CD4-positive, alpha-beta T cell (primary cell): Measurements from ENCODE around the gene SH3RF1. TPM values are rescaled to one million over a fixed set of nuclear protein-coding genes. Genes with fewer than 3 reads are reported as not detected.

Experiments
- ATAC-seq: fragments of 200-7000 bp; cut with Tn5 transposase; one replicate; pipeline ENCODE4 v1.10.0; 2022; ENCODE audit warnings: mild to moderate bottlenecking; ENCODE audit not compliant: poor library complexity
- CTCF ChIA-PET: fragments of 350-600 bp; sonication (Branson Sonifier 250); formaldehyde crosslinking; loops from one replicate; lab custom pipeline; 2021; ENCODE audit warnings: antibody characterized with exemption, inconsistent platforms; lab: Charles Lee
- POLR2A ChIA-PET: fragments of 350-600 bp; sonication (Branson Sonifier 250); formaldehyde crosslinking; loops from one replicate; lab custom pipeline; 2021; ENCODE audit warnings: antibody characterized with exemption, inconsistent platforms; lab: Charles Lee
- DNase-seq, 14 experiments: peaks; one replicate each; pipeline ENCODE4 v3.0.0-alpha.2; 2013 to 2020; ENCODE audit warnings: mixed read lengths in 2 of 14
- H3K27ac ChIP-seq, 2 donors: one replicate each; pipeline versions ENCODE4 v1.5.1 to v1.7.0; 2013; ENCODE audit warnings: low read length in 2 of 2, low read depth in 1 of 2, mild to moderate bottlenecking in 1 of 2
- H3K27me3 ChIP-seq, 2 experiments: 1 replicate in 1 of 2; 2 replicates in 1 of 2; pipeline versions ENCODE4 v1.6.1 to v1.7.0; 2013; ENCODE audit warnings: low read length in 2 of 2, control low read depth in 1 of 2, mild to moderate bottlenecking in 1 of 2, moderate library complexity in 1 of 2; ENCODE audit not compliant: insufficient read depth in 2 of 2, control insufficient read depth in 1 of 2
- H3K36me3 ChIP-seq: one replicate; pipeline ENCODE4 v1.6.1; 2013; ENCODE audit warnings: low read length, control low read depth; ENCODE audit not compliant: insufficient read depth
- H3K4me1 ChIP-seq: one replicate; pipeline ENCODE4 v1.6.1; 2013; ENCODE audit warnings: low read length, control low read depth; ENCODE audit not compliant: insufficient read depth
- H3K4me3 ChIP-seq: one replicate; pipeline ENCODE4 v1.5.1; 2013; ENCODE audit warnings: mild to moderate bottlenecking, low read length, moderate library complexity
- H3K9me3 ChIP-seq, 2 experiments: 1 replicate in 1 of 2; 2 replicates in 1 of 2; pipeline versions ENCODE4 v1.6.1 to v1.7.0; 2013; ENCODE audit warnings: low read length in 2 of 2, mild to moderate bottlenecking in 2 of 2, control low read depth in 1 of 2, moderate library complexity in 1 of 2; ENCODE audit not compliant: control insufficient read depth in 1 of 2, insufficient read depth in 1 of 2
- H3K27ac Mint-ChIP-seq: one replicate; pipeline ENCODE4 v1.8.0; 2020; ENCODE audit warnings: mixed read lengths
- H3K27me3 Mint-ChIP-seq: one replicate; pipeline ENCODE4 v1.8.0; 2021; ENCODE audit warnings: mixed read lengths
- H3K36me3 Mint-ChIP-seq: one replicate; pipeline ENCODE4 v1.8.0; 2021; ENCODE audit warnings: low read depth, mixed read lengths
- H3K4me1 Mint-ChIP-seq: one replicate; pipeline ENCODE4 v1.8.0; 2021; ENCODE audit warnings: low read depth, mixed read lengths
- H3K4me3 Mint-ChIP-seq: one replicate; pipeline ENCODE4 v1.8.0; 2020; ENCODE audit warnings: mild to moderate bottlenecking, mixed read lengths
- H3K9me3 Mint-ChIP-seq: one replicate; pipeline ENCODE4 v1.8.0; 2020; ENCODE audit warnings: mixed read lengths
- intact Hi-C, 2 experiments: fragments of 100-400 bp; cut with DNase I in 1 of 2; cut with micrococcal nuclease in 1 of 2; formaldehyde crosslinking; loops; one replicate each; pipeline versions ENCODE4 v1.15.1 to v1.9.0; 2023 to 2025; cut with DNase I, micrococcal nuclease
- total RNA-seq, 174 experiments: library from RNA in 2 of 174; stranded (reverse) in 2 of 174; gene quantifications; one replicate each; pipeline ENCODE4 v1.2.3 and lab custom pipeline; 2021 to 2026
- TF ChIP-seq, protein P1 (sequence below): fragments of 200-600 bp; IDR thresholded peaks from one replicate; pipeline ENCODE4 v1.8.0; 2022; ENCODE audit warnings: antibody characterized with exemption, mild to moderate bottlenecking

The SH3RF1 gene
- total RNA-seq, 2 experiments from 2014 or later = 0.25 TPM; not detected in 1

DNA sequence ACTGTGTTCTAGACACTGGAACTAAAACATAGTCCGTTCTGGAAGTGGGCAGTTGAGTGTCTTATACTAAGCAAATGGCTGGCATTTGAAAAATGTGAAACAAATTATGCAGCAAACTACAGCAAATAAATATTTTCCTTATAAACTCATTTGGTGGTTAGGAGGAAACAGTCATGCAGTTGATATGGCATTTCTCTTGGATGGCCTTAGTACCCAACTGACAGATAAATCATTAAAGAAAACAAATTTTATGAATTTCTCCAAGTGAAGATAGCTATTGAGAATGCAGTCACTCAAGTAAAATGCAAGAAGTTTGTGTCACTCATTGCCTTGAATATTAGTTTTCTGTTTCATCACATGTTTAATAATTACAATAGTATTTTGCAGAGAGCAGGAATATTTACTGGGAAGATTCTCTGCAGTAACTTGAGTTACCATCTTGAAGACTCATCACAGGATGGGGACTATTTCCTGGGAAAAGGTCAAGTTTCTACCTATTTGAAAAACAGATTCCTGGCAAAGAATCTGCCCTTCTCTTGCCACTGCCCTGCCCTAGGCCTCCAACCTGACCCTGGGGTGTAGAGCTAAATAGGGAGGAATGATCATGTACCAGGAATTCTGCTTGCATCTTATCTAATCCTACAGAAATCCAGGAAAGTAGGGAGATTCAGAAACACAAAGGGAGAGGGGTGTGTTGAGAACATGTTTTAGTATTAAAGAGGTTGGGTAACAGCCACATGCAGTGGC is 105.9 kb downstream of the SH3RF1 start:
- H3K4me3 Mint-ChIP-seq = no peak overlapping the region
- H3K4me3 ChIP-seq = no peak overlapping the region
- DNase-seq = no peak
- ChIA-PET CTCF (no interaction called here), POLR2A (no interaction called here)
- H3K36me3 ChIP-seq = no peaks in the 10 kb centered on the region
- no peak overlapping the region for H3K27ac ChIP-seq
- no peaks in the 10 kb centered on the region for H3K4me1 ChIP-seq
- H3K27ac Mint-ChIP-seq = no peak overlapping the region
- no peak for ATAC-seq
- no peaks in the 10 kb centered on the region for H3K9me3 Mint-ChIP-seq
- no peaks in the 10 kb centered on the region for H3K9me3 ChIP-seq
- intact Hi-C loops = no loop called here
- H3K36me3 Mint-ChIP-seq = no peaks in the 10 kb centered on the region
- H3K4me1 Mint-ChIP-seq = no peaks in the 10 kb centered on the region
- H3K27me3 ChIP-seq = peaks cover 0 to 4% of the 10 kb centered on the region in 2 experiments
- TF ChIP-seq, protein P1, sequence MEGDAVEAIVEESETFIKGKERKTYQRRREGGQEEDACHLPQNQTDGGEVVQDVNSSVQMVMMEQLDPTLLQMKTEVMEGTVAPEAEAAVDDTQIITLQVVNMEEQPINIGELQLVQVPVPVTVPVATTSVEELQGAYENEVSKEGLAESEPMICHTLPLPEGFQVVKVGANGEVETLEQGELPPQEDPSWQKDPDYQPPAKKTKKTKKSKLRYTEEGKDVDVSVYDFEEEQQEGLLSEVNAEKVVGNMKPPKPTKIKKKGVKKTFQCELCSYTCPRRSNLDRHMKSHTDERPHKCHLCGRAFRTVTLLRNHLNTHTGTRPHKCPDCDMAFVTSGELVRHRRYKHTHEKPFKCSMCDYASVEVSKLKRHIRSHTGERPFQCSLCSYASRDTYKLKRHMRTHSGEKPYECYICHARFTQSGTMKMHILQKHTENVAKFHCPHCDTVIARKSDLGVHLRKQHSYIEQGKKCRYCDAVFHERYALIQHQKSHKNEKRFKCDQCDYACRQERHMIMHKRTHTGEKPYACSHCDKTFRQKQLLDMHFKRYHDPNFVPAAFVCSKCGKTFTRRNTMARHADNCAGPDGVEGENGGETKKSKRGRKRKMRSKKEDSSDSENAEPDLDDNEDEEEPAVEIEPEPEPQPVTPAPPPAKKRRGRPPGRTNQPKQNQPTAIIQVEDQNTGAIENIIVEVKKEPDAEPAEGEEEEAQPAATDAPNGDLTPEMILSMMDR = no peak
- peaks cover 5% of the 10 kb centered on the region for H3K27me3 Mint-ChIP-seq

DNA sequence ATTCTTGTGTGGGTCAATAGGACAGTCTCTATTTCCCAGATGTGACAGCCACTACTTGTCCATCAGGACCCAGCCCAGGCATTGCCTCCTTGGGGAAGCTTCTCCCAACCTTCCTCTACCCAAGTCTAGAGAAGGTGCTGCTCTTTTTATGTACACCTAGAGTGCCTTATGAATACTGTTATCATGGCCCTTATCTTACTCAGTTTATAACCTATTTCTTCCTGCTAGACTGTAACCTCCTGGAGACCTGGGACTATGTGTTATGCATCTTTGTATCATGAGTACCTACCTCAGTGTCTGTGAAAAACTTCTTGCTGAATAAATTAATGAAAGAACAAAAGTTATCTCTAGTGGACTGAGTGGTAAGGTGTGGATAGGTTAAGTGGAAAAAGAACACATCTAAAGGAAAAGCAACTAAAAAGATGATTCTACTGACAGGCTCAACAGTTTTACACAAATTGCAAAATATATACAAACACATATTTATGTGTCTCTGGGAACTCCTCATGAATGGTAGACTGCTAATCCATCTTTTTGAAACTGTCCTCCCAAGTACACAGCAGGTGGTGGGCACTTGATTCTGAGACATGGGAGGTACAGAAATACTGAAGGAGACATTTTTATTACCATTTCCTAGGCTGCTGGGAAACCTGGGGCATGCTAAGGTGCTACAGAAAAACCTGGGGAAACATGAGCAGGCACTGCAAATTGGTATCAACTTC is 106.6 kb downstream of the SH3RF1 start:
- no peaks in the 10 kb centered on the region for H3K9me3 ChIP-seq
- DNase-seq (no peak), ATAC-seq (no peak)
- CTCF ChIA-PET = no interaction called here
- no peak overlapping the region for H3K27ac Mint-ChIP-seq
- peaks cover 5% of the 10 kb centered on the region for H3K27me3 Mint-ChIP-seq
- H3K4me1 ChIP-seq = no peaks in the 10 kb centered on the region
- intact Hi-C loops = no loop called here
- H3K9me3 Mint-ChIP-seq = no peaks in the 10 kb centered on the region
- TF ChIP-seq, protein P1 = no peak
- H3K4me3 Mint-ChIP-seq = no peak overlapping the region
- no peak overlapping the region for H3K4me3 ChIP-seq
- no peaks in the 10 kb centered on the region for H3K4me1 Mint-ChIP-seq
- H3K36me3 Mint-ChIP-seq = no peaks in the 10 kb centered on the region
- H3K36me3 ChIP-seq = no peaks in the 10 kb centered on the region
- H3K27me3 ChIP-seq = peaks cover 0 to 4% of the 10 kb centered on the region in 2 experiments
- no peak overlapping the region for H3K27ac ChIP-seq
- POLR2A ChIA-PET = no interaction called here

DNA sequence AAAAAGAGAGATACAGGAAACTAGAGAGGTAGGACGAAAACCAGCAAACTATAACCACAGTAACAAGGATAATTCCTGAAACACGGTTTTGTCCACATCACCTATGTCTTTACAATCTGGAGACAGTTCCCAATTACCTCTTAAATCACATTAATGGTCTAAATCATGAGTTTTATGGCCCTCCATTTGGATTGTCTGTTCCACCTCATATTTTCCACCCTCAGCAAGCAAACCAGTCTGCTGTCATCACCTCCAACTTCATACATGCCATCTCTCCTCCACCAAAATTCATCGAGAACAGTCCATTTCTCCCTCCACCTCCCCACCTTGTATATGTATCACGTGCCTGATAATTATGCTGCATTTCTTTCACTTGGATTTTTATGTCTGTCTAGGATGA is 107.3 kb downstream of the SH3RF1 start:
- H3K4me1 ChIP-seq = no peaks in the 10 kb centered on the region
- no peak for ATAC-seq
- H3K4me3 Mint-ChIP-seq = no peak overlapping the region

More for the DNA sequence above, 107.3 kb downstream of the SH3RF1 start:
- Histone ChIP-seq H3K36me3 (no peaks in the 10 kb centered on the region), H3K4me3 (no peak overlapping the region), H3K27ac (no peak overlapping the region), H3K27me3 (peaks cover 0 to 4% of the 10 kb centered on the region in 2 experiments), H3K9me3 (no peaks in the 10 kb centered on the region)
- Mint-ChIP-seq H3K4me1 (no peaks in the 10 kb centered on the region), H3K36me3 (no peaks in the 10 kb centered on the region), H3K27ac (no peak overlapping the region), H3K27me3 (peaks cover 5% of the 10 kb centered on the region), H3K9me3 (no peaks in the 10 kb centered on the region)
- POLR2A ChIA-PET = no interaction called here
- intact Hi-C loops = no loop called here
- TF ChIP-seq, protein P1 = no peak
- CTCF ChIA-PET = no interaction called here
- no peak for DNase-seq
